GM20000 (cell line): Measurements from ENCODE around the gene CHD8.
A peak's percentile ranks its signal among the peaks of the same experiment; 100 is the strongest.

Experiments used
- DNase-seq: peaks from one replicate; pipeline ENCODE4 v3.0.0; 2012; ENCODE audit warnings: low spot score
- TF ChIP-seq, protein P1 (sequence below): IDR thresholded peaks from 2 replicates; pipeline ENCODE4 v1.5.1; 2012; ENCODE audit warnings: mild to moderate bottlenecking, control low read depth; ENCODE audit errors: extremely low read depth, missing control alignments

CHD8 gene, protein sequence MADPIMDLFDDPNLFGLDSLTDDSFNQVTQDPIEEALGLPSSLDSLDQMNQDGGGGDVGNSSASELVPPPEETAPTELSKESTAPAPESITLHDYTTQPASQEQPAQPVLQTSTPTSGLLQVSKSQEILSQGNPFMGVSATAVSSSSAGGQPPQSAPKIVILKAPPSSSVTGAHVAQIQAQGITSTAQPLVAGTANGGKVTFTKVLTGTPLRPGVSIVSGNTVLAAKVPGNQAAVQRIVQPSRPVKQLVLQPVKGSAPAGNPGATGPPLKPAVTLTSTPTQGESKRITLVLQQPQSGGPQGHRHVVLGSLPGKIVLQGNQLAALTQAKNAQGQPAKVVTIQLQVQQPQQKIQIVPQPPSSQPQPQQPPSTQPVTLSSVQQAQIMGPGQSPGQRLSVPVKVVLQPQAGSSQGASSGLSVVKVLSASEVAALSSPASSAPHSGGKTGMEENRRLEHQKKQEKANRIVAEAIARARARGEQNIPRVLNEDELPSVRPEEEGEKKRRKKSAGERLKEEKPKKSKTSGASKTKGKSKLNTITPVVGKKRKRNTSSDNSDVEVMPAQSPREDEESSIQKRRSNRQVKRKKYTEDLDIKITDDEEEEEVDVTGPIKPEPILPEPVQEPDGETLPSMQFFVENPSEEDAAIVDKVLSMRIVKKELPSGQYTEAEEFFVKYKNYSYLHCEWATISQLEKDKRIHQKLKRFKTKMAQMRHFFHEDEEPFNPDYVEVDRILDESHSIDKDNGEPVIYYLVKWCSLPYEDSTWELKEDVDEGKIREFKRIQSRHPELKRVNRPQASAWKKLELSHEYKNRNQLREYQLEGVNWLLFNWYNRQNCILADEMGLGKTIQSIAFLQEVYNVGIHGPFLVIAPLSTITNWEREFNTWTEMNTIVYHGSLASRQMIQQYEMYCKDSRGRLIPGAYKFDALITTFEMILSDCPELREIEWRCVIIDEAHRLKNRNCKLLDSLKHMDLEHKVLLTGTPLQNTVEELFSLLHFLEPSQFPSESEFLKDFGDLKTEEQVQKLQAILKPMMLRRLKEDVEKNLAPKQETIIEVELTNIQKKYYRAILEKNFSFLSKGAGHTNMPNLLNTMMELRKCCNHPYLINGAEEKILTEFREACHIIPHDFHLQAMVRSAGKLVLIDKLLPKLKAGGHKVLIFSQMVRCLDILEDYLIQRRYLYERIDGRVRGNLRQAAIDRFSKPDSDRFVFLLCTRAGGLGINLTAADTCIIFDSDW (N-terminal part only)

DNA sequence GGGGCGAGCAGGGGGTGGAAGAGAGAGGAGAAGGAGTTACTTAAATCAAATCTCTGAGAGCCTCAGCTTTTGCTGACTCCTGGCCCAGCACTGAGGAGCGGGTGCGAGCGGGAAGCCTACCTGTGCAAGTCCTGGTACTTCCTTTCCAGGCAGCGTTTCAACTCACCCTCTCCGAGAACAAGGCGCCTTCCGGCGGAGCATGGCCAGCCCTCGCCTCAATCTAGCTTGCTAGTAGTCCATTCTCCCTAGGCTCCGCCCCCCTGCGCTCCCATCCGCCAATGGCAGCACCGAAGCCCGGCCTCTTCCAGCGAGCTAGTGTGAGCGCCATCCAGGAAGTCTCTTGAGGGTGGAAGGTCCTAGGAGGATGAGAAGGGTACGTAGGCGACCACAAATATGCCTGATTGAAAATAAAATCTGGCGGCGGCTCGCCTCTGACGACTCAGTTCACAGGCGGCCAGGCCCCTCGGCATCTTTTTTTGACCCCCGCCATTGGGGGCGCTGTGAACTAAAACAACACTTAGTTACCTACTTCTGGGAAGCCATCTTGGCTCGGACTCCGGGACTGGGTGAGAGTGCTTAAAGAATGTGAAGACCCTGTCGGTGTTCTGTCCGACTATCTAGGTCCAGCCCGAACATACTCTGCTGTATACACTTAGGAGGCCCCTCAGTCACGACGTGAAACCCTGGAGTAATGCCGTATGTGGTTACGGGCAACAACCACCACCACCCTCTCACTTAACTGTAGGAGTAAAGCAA, at the start of gene CHD8:
Gene CHD8, minus strand, starts transcription at position 212 of the 756 bp plus-strand sequence. CDS start 24,480 bp downstream, outside the sequence.
- peak; percentile 95 for DNase-seq
- TF ChIP-seq, protein P1, sequence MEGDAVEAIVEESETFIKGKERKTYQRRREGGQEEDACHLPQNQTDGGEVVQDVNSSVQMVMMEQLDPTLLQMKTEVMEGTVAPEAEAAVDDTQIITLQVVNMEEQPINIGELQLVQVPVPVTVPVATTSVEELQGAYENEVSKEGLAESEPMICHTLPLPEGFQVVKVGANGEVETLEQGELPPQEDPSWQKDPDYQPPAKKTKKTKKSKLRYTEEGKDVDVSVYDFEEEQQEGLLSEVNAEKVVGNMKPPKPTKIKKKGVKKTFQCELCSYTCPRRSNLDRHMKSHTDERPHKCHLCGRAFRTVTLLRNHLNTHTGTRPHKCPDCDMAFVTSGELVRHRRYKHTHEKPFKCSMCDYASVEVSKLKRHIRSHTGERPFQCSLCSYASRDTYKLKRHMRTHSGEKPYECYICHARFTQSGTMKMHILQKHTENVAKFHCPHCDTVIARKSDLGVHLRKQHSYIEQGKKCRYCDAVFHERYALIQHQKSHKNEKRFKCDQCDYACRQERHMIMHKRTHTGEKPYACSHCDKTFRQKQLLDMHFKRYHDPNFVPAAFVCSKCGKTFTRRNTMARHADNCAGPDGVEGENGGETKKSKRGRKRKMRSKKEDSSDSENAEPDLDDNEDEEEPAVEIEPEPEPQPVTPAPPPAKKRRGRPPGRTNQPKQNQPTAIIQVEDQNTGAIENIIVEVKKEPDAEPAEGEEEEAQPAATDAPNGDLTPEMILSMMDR = peak; percentile 38

DNA sequence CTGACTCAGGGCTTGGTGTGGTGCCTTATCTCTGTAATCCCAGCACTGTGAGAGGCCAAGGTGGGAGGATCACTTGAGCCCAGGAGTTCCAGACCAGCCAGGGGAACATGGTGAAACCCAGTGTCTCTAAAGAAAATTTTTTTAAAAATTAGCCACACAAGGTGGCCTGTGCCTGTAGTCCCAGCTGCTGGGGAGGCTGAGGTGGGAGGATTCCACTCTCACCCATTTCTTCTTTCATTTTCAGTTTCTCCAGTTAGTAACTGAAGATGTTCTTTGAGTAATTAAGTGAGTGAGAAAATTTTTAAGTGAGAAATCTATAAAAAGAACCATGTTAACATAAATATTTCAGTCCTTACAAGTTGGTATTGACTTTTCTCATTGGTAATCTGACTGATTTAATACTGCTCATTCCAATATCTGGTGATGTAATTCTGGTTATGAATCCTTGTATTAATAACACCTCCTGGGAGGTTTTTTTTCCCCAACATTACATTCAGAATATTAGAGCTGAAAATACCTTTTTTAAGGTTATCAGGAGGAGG, 49.2 kb upstream of the CHD8 start:
- peak; percentile 37 for DNase-seq

DNA sequence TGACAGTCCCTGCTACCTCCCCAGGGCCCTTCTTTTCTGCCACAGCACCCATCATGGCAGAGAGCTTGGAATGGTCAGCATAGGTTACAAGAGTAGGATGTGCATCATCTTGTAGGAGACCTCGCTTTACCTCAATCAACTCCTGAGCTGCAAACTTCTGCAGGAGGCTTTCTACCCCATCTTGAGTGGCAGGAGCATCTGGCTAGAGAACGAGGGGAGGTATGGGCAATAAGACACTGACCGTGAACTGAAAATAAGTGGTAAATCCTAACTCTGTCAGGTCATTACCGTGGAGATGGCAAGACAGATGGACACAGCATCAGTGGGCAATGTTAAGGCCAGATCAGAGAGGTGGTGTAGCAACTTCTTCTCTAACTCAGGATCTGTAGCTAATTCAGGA, 47.5 kb upstream of the CHD8 start:
- DNase-seq = no peak
- TF ChIP-seq, protein P1 = no peak

More for the DNA sequence above, 49.2 kb upstream of the CHD8 start:
- TF ChIP-seq, protein P1 = no peak

DNA sequence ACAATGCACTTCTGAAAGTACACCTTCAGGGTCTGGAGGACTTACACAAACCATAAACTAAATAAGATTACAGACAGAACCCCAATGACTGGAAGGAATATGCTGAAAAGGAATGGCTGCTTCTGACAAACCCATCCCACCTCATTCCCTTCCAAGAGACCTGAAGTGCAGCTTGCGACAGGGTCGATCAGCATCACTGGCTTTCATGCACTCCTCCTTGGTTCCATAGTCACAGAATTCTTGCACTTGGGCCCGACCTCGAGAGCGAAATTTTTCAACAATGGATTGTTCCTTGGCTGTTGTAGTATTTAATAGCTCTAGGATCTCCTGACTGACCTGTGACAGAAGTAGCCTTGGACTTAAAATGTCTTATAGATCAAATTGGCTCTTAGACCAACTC, 45.6 kb upstream of the CHD8 start:
- DNase-seq = no peak
- TF ChIP-seq, protein P1 = no peak

DNA sequence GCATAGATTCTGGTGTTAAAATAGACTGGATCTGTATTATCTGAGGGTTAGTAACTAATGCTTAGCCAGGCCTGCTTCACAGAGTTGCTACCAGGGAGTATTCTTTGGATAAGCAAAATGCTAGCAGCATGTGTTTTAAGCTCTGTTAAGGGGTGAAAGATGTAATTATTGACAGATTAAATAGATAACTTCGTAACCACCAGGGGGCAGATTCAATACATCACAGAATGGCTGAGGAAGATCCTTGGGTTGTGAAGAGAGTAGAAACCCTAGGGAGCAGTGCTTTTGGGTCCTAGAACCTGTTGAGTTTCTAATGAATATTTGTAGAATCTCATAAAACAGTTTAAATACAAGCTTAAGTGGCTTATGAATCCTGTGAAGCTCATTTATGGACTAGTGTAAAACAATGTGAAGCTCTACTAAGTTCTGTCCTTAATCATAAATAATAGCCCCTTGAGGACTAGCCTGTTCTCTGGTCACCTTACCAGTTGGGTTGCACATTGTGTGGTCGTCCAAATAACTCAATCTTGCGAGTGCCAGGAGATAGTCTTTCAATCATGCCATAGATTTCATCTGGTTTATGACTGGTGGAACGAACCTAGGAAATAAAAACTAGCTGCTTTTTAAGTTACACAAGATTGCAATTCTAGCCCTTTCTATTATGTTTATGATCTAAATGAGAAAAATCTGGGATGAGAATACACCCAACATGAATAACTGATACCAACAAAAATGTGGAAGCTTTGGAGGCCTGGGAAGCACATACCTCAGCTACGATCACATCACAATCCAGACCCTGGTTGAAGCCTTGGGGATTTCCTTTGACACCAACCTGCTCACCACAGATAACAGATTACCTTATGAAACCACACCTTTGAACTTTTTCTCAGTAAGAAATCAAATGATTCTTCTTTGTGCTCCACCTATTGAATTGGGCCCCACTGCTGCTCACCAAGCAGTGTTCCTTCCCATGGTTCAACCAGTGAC, 42.9 kb upstream of the CHD8 start:
- peak; percentile 32 for DNase-seq
- TF ChIP-seq, protein P1 = no peak

DNA sequence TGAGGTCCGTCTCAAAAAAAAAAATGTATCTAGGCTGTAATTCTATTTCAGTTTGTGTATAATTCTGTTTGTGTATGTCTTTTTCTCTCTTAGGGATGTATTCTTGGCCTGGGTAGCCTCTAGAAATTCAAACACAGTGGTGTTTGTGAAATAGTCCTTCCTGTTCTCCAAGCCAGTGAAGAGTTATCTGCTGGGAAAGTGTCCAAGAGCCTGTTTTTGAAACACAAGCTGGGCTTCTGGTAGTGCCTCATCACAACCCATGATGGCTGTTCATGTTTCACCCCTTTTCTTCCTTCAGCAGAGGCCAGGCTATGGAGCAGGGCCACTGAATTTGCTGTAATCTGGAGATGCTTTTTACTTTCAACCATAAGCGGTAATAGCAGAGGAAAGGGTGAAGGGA, 40.5 kb upstream of the CHD8 start:
- DNase-seq = no peak
- TF ChIP-seq, protein P1 = no peak
